ENCODE measurements around the gene PTGIS.

DNA sequence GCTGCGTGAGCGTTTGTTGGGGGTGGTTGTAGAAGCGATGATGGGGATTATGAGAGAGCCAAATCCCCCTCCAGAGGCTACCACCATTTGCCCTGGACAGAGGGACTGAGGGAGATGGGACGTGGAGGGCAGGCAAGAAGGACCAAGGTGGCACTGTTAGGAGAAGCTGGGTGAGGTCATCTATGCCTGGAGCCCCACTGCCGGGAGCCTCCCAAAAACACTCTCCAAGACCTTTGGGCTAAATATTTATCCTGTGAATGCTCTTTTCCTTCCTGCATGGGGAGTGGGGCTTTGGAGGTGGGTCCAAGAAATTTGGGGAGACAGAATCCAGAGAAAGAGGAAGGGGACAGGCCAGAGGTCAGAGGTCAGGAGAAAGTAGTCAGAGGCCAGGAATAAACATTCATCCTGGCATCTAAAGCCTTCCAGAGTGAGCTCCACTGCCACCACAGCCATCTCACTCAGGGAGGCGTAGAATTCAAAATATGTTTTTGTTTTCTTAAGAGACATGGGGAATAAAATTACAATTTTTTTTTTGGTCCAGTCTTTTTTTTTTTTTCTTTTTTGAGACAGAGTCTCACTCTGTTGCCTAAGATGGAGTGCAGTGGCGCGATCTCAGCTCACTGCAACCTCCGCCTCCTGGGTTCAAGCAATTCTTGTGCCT is 17.8 kb upstream of the PTGIS start:
- TF ChIP-seq POLR2A (IDR thresholded peaks at IDR 0.05; ENCODE audit: low read depth, low read length), result no peak
- no peak for TF ChIP-seq POLR2AphosphoS5 (IDR thresholded peaks at IDR 0.05; ENCODE audit: low read depth, low read length)
- TF ChIP-seq TAF1 (IDR thresholded peaks at IDR 0.05; ENCODE audit: borderline replicate concordance, low read depth, low read length), result no peak
